ENCODE results near the gene GRM7.
"Not testable (repeated sequence)": the region's sequence is repeated elsewhere in the genome, so short reads cannot be mapped to it uniquely, and the experiment has no call there.

GRM7 gene

GRCh38 chr3:6860954-6861624, at the start of gene GRM7:
GRM7 (plus strand) TSS chr3:6861115.
- no peak for DNase-seq (ENCODE audit: low read depth)

DNA sequence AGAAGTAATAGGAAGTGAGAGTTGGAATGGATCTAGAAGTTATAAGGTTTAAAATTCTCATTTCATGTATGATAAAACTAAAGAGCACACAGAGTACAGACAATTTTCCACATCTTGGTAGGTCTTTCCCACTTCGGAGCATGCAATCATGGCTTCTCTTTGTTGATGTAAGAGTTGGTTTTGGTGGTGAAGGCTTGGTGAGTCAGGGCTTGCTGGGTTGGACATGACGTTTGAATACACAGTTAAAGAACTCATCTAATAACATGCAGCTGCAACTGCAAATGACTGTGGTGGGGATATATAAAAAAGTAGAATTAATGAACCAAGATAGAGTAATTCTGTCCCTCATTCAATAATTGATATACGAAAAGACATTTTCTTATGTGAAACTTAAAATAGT, 39.5 kb upstream of the GRM7 start:
- DNase-seq (ENCODE audit: low read depth) = no peak

- no peak for DNase-seq (ENCODE audit: low read depth)
These were observed 35.4 kb upstream of the GRM7 start for GRCh38 chr3:6825524-6825923.

DNA sequence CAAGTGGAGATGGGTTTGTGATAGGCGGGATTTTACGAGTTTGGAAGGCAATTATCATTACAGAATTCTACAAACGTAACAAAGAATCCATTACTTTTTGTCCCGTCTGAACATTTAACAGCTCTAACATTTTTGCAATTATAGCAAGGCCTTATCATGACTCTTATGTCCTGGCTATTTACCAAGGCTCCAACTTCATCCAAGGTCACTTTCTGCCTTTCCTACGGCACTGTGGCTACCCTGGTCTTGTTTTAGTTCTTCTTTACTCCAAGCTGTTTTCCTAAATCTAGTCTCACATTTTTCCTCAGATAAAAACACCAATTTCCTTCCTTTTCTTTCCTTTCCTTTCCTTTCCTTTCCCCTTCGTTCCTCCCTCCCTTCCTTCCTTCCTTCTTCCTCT, 33.5 kb upstream of the GRM7 start:
- DNase-seq (ENCODE audit: low read depth) = no peak

DNA sequence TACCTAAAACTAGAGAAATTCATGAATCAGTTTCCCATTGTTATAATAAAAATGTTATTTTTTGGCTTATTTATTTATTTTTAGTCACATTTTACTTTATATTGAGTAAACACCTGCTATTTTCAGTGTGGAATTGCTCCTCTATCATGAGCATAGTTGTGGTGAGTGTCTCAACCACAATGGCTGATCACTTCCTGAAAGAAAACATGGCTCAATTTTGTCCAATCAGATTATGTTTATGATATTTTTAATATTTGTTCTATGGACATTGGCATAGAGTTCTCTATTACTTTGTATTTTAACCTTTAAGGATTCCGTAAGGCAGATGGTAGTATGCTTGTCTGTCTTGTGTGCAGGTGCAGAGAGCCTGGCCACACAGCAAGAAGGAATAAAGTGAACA, 16.2 kb upstream of the GRM7 start:
- DNase-seq (ENCODE audit: low read depth) = no peak

DNA sequence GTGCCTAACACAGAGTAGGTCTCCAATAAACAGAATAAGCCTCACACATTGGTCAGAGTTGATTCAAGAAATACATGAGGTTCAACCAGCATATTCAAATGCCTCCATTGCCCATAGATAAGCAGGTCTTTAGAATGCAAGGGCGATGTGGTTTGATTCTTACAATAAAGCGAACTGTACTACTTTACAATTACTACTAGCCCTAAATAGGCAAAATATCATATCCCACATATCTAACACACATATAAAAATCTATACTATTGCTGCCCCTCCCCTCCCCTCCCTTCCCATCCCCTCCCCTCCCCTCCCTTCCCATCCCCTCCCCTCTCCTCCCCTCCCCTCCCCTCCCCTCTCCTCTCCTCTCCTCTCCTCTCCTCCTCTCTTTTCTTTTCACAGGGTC, 6.7 kb upstream of the GRM7 start:
- no peak for DNase-seq (ENCODE audit: low read depth)

DNA sequence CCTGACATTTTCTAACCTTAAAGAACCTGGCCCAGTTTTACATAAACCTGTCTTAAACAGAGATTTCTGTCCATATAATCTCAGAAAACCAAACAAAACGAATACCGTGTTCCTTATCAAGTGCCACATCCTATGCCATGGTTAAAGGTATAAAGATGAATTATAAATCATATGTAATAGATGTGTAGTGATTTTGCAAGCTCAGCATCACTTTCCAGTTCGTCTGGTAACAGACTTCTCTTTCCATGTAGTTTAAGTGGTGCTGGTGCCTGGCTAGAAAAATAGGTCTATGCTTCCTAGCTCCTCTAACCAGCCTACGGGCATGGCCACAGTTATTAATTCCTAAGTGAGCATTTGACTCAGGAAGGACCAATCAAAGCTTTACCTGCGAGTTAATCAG, 3.4 kb upstream of the GRM7 start:
- DNase-seq (ENCODE audit: low read depth) = no peak

DNA sequence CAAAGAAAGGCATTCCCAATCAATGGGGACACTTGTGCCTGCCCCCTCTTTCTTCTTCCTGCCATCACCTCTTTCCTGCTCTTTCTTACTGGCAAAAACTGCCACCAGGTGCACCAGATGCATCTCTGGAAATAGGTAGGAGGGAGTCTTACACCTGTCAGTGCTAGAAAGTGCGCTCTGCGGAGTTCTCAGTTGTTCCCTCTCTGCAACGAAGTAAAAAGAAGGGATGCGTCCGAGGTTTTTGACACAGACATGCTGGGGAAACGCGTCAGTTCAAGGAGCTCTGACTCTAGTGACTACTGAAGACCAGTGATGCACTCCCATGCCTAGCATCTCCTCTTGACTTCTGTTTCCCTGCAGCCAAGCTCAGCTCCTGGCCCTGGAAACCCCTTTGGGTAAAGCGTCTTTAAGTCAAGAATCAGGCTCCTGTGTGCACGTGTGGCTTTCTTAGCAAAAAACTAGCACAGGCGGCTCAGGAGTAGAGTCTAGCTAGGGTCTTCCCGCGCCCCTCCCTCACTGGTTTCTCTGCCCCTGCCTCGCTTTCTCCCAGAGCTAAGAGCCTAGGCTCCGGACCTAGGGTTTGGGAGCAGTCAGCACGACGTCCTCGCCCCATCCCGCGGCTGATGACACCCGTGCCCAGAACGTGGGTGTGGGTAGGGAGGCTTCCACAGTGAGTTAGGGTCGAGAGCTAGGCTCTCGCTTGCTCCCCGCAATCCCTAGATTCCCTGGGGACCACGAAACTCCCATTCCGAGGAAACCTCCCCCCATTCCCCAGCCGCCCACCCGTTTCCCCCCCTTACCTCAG, 564 bp upstream of the GRM7 start:
- no peak for DNase-seq (ENCODE audit: low read depth)

DNA sequence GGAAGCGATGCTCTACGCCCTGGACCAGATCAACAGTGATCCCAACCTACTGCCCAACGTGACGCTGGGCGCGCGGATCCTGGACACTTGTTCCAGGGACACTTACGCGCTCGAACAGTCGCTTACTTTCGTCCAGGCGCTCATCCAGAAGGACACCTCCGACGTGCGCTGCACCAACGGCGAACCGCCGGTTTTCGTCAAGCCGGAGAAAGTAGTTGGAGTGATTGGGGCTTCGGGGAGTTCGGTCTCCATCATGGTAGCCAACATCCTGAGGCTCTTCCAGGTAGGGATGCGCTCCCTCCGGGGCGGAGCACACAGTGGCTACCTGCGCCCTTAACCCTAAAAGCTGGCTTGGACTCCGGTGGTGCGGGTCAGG, 698 bp downstream of the GRM7 start:
- no peak for DNase-seq (ENCODE audit: low read depth)

- no peak for DNase-seq (ENCODE audit: low read depth)
These were observed 1.3 kb downstream of the GRM7 start for GRCh38 chr3:6862041-6862879.

DNA sequence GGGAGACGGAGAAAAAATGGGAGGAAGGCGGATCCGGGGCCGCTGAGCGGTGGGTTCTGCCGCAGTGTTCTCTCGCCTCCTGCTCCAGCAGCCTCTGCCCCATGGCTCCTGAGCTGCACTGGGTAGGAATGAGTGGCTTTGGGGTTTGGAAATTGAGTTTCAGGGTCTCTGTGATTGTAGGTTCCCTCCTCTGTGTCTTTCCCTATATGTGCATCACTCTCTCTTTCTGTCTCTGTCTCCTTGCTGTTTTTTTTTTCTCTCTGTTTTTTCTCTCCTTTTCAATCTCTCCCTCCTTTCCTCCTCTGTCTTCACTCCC, 1.9 kb downstream of the GRM7 start:
- DNase-seq (ENCODE audit: low read depth) = no peak

GRCh38 chr3:6867269-6867668, 6.4 kb downstream of the GRM7 start:
- DNase-seq (ENCODE audit: low read depth) = no peak

DNA sequence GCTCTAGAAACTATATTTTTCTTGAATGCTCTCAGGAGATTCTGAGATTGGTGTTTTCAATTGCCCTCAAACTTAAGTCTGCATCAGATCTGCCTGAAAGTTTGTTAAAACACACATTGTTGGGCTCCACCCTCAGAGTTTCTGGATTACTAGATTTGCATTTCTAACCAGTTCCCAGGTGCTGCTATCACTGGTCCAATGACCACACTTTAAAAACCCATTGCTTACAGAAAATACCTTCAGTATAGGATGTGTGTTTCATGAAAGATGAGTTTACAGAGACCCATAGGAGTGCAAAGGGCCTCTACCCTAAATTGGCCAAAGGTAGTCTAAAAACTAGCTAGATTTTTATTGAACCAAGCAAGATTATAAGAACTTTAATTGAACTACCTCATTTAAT, 17.8 kb downstream of the GRM7 start:
- no peak for DNase-seq (ENCODE audit: low read depth)

- no peak for DNase-seq (ENCODE audit: low read depth)
These were observed 51.3 kb downstream of the GRM7 start for GRCh38 chr3:6912240-6912639.

DNA sequence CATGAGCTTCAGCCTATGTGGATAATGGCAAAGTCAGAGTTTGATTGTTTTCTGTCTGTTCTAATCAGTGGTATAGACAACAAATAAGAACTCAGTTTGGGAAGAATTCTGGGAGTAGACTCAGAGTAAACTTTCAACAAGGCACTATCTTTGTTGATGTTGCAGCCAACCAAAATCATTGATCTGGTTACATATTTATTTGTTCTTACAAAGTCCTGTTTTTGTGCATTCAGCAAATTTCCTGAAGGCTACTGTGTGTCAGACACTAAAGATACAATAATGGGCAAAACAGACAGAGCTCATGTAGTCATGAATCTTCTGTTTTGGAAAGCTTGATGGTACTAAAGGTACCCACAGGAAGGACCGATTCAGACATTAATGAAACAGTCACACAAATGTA, 55.0 kb downstream of the GRM7 start:
- DNase-seq (ENCODE audit: low read depth) = no peak

- DNase-seq (ENCODE audit: low read depth) = no peak
These were observed 60.2 kb downstream of the GRM7 start for GRCh38 chr3:6921066-6921465.

- no peak for DNase-seq (ENCODE audit: low read depth)
These were observed 61.0 kb downstream of the GRM7 start for GRCh38 chr3:6921876-6922275.

- no peak for DNase-seq (ENCODE audit: low read depth)
These were observed 67.1 kb downstream of the GRM7 start for GRCh38 chr3:6928064-6928463.

- DNase-seq (ENCODE audit: low read depth) = no peak
These were observed 69.0 kb downstream of the GRM7 start for GRCh38 chr3:6929918-6930317.

DNA sequence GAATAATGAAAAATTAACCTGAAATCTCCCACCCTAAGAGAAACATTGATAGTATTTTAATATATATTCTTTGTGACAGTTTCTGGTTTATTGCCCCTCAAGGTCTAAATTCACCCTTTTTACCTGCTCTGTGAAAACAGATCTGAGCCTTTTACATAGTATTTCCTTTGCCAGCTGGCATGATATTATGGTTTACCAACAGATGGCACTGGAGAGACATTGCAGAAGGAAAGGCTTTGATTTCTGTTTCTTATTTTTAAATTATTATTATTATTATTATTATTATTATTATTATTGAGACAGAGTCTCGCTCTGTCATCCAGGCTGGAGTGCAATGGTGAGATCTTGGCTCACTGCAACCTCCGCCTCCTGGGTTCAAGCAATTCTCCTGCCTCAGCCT, 74.5 kb downstream of the GRM7 start:
- DNase-seq (ENCODE audit: low read depth) = not testable (repeated sequence)

GRCh38 chr3:6935970-6936369, 75.1 kb downstream of the GRM7 start:
- no peak for DNase-seq (ENCODE audit: low read depth)

DNA sequence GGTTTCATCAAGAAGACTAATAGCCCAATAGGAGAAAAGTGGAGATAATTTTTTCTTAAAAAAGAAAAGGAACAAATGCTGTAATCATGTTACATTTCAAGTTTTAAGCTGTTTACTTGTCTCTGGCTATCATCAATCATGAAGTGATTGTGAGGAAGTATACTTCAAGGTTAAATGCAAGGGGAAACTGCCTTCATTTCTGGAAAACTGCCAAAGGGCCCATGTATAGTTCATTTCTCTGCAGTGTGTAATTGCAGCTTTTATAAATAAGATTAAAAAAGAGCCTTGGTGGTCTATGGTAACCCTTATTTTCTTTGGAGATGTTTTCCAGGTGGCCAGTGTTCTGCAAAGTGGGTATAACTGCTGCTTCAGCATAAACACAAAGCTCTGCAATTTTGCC, 101.9 kb downstream of the GRM7 start:
- no peak for DNase-seq (ENCODE audit: low read depth)

DNA sequence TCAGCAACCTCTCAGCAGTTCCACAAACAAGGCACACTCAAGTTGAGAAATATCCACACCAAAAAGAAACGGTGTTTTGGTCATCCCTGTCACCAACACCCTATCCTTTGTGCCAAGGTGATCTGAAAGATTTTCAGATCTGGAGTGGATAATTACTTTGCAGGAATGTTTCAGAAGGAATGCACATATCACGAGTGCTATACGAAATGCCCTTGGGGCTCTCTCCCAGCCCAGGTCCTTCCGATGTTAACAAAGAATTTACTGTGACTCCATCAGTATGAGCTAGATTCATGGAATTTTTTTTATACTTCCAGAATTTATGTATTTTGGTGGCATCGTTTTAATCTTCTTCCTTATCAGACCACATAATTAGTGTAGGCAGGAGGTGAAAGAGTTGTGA, 105.0 kb downstream of the GRM7 start:
- no peak for DNase-seq (ENCODE audit: low read depth)

Measured in ELR (cell line).